Thyroid gland (tissue), 4 donors: ENCODE measurements around the gene AK8.

Experiments
- CTCF ChIP-seq, 6 experiments: fragments of 200-600 bp in 3 of 6; fragments of 450-650 bp in 3 of 6; sonication (generic) in 3 of 6; IDR thresholded peaks; one replicate each; pipeline ENCODE4 v1.5.1; 2016 to 2019; ENCODE audit warnings: antibody characterized with exemption in 6 of 6, mild to moderate bottlenecking in 2 of 6, inconsistent platforms in 1 of 6, moderate library complexity in 1 of 6
- POLR2A ChIP-seq, 2 donors: fragments of 450-650 bp; IDR thresholded peaks; one replicate each; pipeline ENCODE4 v1.6.1; 2017; ENCODE audit warnings: antibody characterized with exemption in 2 of 2, mild to moderate bottlenecking in 2 of 2, moderate library complexity in 1 of 2

- peak; percentile 83 to 96 (median 86) for TF ChIP-seq CTCF (IDR thresholded peaks at IDR 0.05)
- TF ChIP-seq POLR2A (IDR thresholded peaks at IDR 0.05), result no peak
Measured at GRCh38 chr9:132901858-132902831, 24.1 kb upstream of the AK8 start.
